A673 (cell line): ENCODE measurements around the gene PIGQ.

Experiments used
- EZH2 ChIP-seq: fragments of 200-600 bp; sonication (generic); IDR thresholded peaks from 2 replicates; pipeline ENCODE4 v1.6.1; 2017; ENCODE audit warnings: borderline replicate concordance, low read depth, mild to moderate bottlenecking, mixed read lengths, antibody characterized with exemption, low read length; ENCODE audit not compliant: poor library complexity, severe bottlenecking
- TF ChIP-seq, protein P1 (sequence below): fragments of 300-800, 200-600 bp; sonication (generic); conservative IDR thresholded peaks from 2 replicates; pipeline ENCODE4 v1.5.1; 2017; ENCODE audit warnings: low read depth, mild to moderate bottlenecking, antibody characterized with exemption, low read length, moderate library complexity, mixed read lengths

- TF ChIP-seq, protein P1, sequence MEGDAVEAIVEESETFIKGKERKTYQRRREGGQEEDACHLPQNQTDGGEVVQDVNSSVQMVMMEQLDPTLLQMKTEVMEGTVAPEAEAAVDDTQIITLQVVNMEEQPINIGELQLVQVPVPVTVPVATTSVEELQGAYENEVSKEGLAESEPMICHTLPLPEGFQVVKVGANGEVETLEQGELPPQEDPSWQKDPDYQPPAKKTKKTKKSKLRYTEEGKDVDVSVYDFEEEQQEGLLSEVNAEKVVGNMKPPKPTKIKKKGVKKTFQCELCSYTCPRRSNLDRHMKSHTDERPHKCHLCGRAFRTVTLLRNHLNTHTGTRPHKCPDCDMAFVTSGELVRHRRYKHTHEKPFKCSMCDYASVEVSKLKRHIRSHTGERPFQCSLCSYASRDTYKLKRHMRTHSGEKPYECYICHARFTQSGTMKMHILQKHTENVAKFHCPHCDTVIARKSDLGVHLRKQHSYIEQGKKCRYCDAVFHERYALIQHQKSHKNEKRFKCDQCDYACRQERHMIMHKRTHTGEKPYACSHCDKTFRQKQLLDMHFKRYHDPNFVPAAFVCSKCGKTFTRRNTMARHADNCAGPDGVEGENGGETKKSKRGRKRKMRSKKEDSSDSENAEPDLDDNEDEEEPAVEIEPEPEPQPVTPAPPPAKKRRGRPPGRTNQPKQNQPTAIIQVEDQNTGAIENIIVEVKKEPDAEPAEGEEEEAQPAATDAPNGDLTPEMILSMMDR, result no peak
- TF ChIP-seq EZH2, result no peak
Observed at GRCh38 chr16:575354-576196, 5.8 kb downstream of the PIGQ start.
